SK-N-SH (cell line): Measurements from ENCODE around the gene UBXN6. TPM values are rescaled to one million over a fixed set of nuclear protein-coding genes. Genes with fewer than 3 reads are reported as not detected.

Source experiments
- CTCF ChIA-PET: fragments of 300-600, 350-600 bp; formaldehyde crosslinking; extraction: SDS; loops from one replicate; lab custom pipeline; 2021; lab: Yijun Ruan, JAX
- POLR2A ChIA-PET: fragments of 350-600 bp; sonication (Branson Sonifier 250); formaldehyde crosslinking; extraction: SDS; loops from one replicate; lab custom pipeline; 2020; ENCODE audit warnings: antibody characterized with exemption, inconsistent platforms; lab: Yijun Ruan, JAX
- DNase-seq: peaks from one replicate; pipeline ENCODE4 v3.0.0; 2012
- H2AFZ ChIP-seq: fragments of 200-600 bp; sonication (generic); 2 replicates; pipeline ENCODE4 v1.8.1; 2016; ENCODE audit warnings: antibody characterized with exemption, mild to moderate bottlenecking, low read depth
- H3F3A ChIP-seq: fragments of 200-600 bp; sonication (generic); replicated peaks from 2 replicates; pipeline ENCODE3; 2016; ENCODE audit warnings: antibody characterized with exemption, mild to moderate bottlenecking; ENCODE audit not compliant: insufficient read depth
- H3K27ac ChIP-seq, 2 experiments: fragments of 200-500 bp in 1 of 2; fragments of 200-600 bp in 1 of 2; sonication (Bioruptor generic) in 1 of 2; sonication (generic), shearing (Covaris generic) in 1 of 2; 2 replicates each; pipeline versions ENCODE4 v1.5.1 to v1.6.1; 2014 to 2016; ENCODE audit warnings: low read depth in 2 of 2, inconsistent platforms in 1 of 2, low read length in 1 of 2, mild to moderate bottlenecking in 1 of 2, mixed read lengths in 1 of 2
- H3K27me3 ChIP-seq: fragments of 200-600 bp; sonication (generic), shearing (Covaris generic); 2 replicates; pipeline ENCODE4 v1.6.1; 2016; ENCODE audit warnings: mixed run types; ENCODE audit not compliant: insufficient read depth
- H3K36me3 ChIP-seq, 2 experiments: fragments of 200-500 bp in 1 of 2; fragments of 200-600 bp in 1 of 2; sonication (Bioruptor generic) in 1 of 2; sonication (generic) in 1 of 2; replicated peaks in 1 of 2; 2 replicates each; pipeline versions ENCODE3 to v1.5.1; 2014 to 2016; ENCODE audit warnings: low read length in 1 of 2, mild to moderate bottlenecking in 1 of 2; ENCODE audit not compliant: insufficient read depth in 2 of 2, control insufficient read depth in 1 of 2
- H3K4me1 ChIP-seq, 2 experiments: fragments of 200-500 bp in 1 of 2; fragments of 200-600 bp in 1 of 2; sonication (Bioruptor generic) in 1 of 2; sonication (generic), shearing (Covaris generic) in 1 of 2; 2 replicates each; pipeline versions ENCODE4 v1.5.1 to v1.6.1; 2014 to 2016; ENCODE audit warnings: low read depth in 1 of 2, low read length in 1 of 2, mixed run types in 1 of 2; ENCODE audit not compliant: insufficient read depth in 2 of 2, control insufficient read depth in 1 of 2
- H3K4me2 ChIP-seq: fragments of 200-600 bp; sonication (generic), shearing (Covaris generic); 2 replicates; pipeline ENCODE4 v1.6.1; 2017; ENCODE audit warnings: mixed run types
- H3K4me3 ChIP-seq, 2 experiments: fragments of 200-500 bp in 1 of 2; fragments of 200-600 bp in 1 of 2; sonication (Bioruptor generic) in 1 of 2; sonication (generic), shearing (Covaris generic) in 1 of 2; 2 replicates each; pipeline versions ENCODE4 v1.5.1 to v1.8.1; 2014 to 2016; ENCODE audit warnings: low read depth in 2 of 2, inconsistent platforms in 1 of 2, low read length in 1 of 2, mild to moderate bottlenecking in 1 of 2, mixed read lengths in 1 of 2, moderate library complexity in 1 of 2
- H3K79me2 ChIP-seq: fragments of 200-600 bp; sonication (generic); 2 replicates; pipeline ENCODE4 v1.8.1; 2017; ENCODE audit warnings: mild to moderate bottlenecking; ENCODE audit not compliant: insufficient read depth
- H3K9ac ChIP-seq: fragments of 200-600 bp; sonication (generic); 2 replicates; pipeline ENCODE4 v1.6.1; 2017; ENCODE audit warnings: mixed run types
- H3K9me2 ChIP-seq: fragments of 200-600 bp; sonication (generic); 2 replicates; pipeline ENCODE4 v1.6.1; 2017; ENCODE audit warnings: mixed run types
- H3K9me3 ChIP-seq: fragments of 200-600 bp; sonication (generic); 2 replicates; pipeline ENCODE4 v1.6.1; 2017; ENCODE audit warnings: mixed run types, mild to moderate bottlenecking, moderate library complexity
- H4K20me1 ChIP-seq: fragments of 200-600 bp; sonication (generic); 2 replicates; pipeline ENCODE4 v1.6.1; 2017; ENCODE audit warnings: mild to moderate bottlenecking, mixed run types; ENCODE audit not compliant: insufficient read depth
- CHD2 ChIP-seq: fragments of 150-350 bp; IDR thresholded peaks from 2 replicates; pipeline ENCODE4 v1.6.1; 2018; ENCODE audit warnings: low read length; ENCODE audit not compliant: partially characterized antibody
- ELF1 ChIP-seq: IDR thresholded peaks from 2 replicates; pipeline ENCODE4 v1.4.0; 2012
- EZH2phosphoT487 ChIP-seq: fragments of 200-600 bp; sonication (generic); IDR thresholded peaks from 2 replicates; pipeline ENCODE4 v1.6.1; 2017; ENCODE audit warnings: low read depth, mixed run types, mild to moderate bottlenecking, antibody characterized with exemption, moderate library complexity, borderline replicate concordance
- FOXJ3 ChIP-seq: sonication (generic); formaldehyde crosslinking; IDR thresholded peaks from 2 replicates; pipeline ENCODE4 v1.5.1; 2020; ENCODE audit warnings: mild to moderate bottlenecking, missing genetic modification reagents
- MEF2A ChIP-seq: IDR thresholded peaks from 2 replicates; pipeline ENCODE4 v1.4.0; 2012; ENCODE audit warnings: low read depth, borderline replicate concordance
- NRF1 ChIP-seq: IDR thresholded peaks from 2 replicates; pipeline ENCODE4 v1.6.1; 2012; ENCODE audit warnings: low read depth, mild to moderate bottlenecking, low read length
- RFX5 ChIP-seq: IDR thresholded peaks from 2 replicates; pipeline ENCODE4 v1.6.1; 2012; ENCODE audit warnings: mild to moderate bottlenecking, improper control_type of control experiment, low read length
- SMC3 ChIP-seq: IDR thresholded peaks from 2 replicates; pipeline ENCODE4 v1.6.1; 2012; ENCODE audit warnings: low read depth, low read length, improper control_type of control experiment
- TAF1 ChIP-seq: IDR thresholded peaks from 2 replicates; pipeline ENCODE4 v1.6.1; 2012; ENCODE audit warnings: low read depth, mild to moderate bottlenecking, low read length, moderate library complexity, borderline replicate concordance
- TCF12 ChIP-seq: IDR thresholded peaks from 2 replicates; pipeline ENCODE4 v1.4.0; 2012
- WGBS: methylation state at CpG from one replicate; pipeline ENCODE4 v1.1.6; 2017; ENCODE audit warnings: low lambda C conversion rate; 5-methylcytosine and 5-hydroxymethylcytosine counted together
- polyA plus RNA-seq, 3 experiments: library from polyadenylated mRNA; depleted of rRNA; stranded (reverse); fragments of >200 nt; gene quantifications; 2 replicates each; pipeline ENCODE4 v1.2.3, GENCODE V29; 2012
- TF ChIP-seq, protein P1 (sequence below): IDR thresholded peaks from 2 replicates; pipeline ENCODE4 v1.4.0; 2012; ENCODE audit warnings: low read depth
- TF ChIP-seq, protein P2 (sequence below): fragments of 150-350 bp; IDR thresholded peaks from 2 replicates; pipeline ENCODE4 v1.6.1; 2016; ENCODE audit warnings: mild to moderate bottlenecking, low read depth, low read length
- TF ChIP-seq, protein P3 (sequence below): IDR thresholded peaks from 2 replicates; pipeline ENCODE4 v1.6.1; 2012; ENCODE audit warnings: mild to moderate bottlenecking, low read depth, low read length, moderate library complexity
- TF ChIP-seq, protein P4 (sequence below): fragments of 150-350 bp; IDR thresholded peaks from 2 replicates; pipeline ENCODE4 v1.6.1; 2017; ENCODE audit warnings: antibody characterized with exemption, low read length, low read depth, borderline replicate concordance
- TF ChIP-seq, protein P5 (sequence below): IDR thresholded peaks from 2 replicates; pipeline ENCODE4 v1.4.0; 2012; ENCODE audit warnings: low read depth, borderline replicate concordance
- TF ChIP-seq, protein P6 (sequence below): fragments of 200-600 bp; sonication (generic); IDR thresholded peaks from 2 replicates; pipeline ENCODE4 v1.6.1; 2017; ENCODE audit warnings: antibody characterized with exemption, mild to moderate bottlenecking, moderate library complexity

UBXN6 gene
- polyA plus RNA-seq, 1 of the 3 experiments (the other 2 are of a cell fraction) = 110 TPM

DNA sequence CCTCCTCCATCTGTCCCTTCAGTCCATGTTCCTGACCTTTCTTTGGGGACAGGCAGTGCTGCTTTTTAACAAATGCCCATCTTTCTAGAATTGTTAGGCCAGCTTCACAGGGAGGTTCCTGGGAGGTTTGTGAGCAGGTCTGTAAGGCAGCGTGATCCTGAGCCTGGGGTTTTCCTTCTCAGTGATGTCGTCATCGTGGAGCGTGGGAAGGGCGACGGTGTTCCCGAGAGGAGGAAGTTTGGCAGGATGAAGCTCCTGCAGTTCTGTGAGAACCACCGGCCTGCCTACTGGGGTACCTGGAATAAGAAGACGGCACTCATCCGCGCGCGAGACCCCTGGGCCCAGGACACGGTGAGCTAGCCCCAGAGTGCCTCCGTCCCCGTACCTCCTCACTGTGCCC lies 28.3 kb downstream of the UBXN6 start:
- Histone ChIP-seq H3K4me2 (no peak overlapping the region), H3K27ac (no peak overlapping the region), H3K36me3 (peaks cover 0 to 28% of the 10 kb centered on the region in 2 experiments), H3K79me2 (no peaks in the 10 kb centered on the region), H3K27me3 (no peaks in the 10 kb centered on the region), H4K20me1 (no peaks in the 10 kb centered on the region), H2AFZ (no peak overlapping the region), H3F3A (peaks cover 4% of the 10 kb centered on the region), H3K9ac (no peak overlapping the region), H3K9me2 (no peaks in the 10 kb centered on the region), H3K9me3 (no peaks in the 10 kb centered on the region), H3K4me1 (no peaks in the 10 kb centered on the region), H3K4me3 (no peak overlapping the region)
- CTCF ChIA-PET = interaction anchor here (1.6 kb wide), 1 partner anchor 29 kb away, joined by 4 read pairs; the partner anchor contains the start of gene SH3GL1
- 96% methylated on average over 16 of the region's 16 CpGs for WGBS
- no peak for DNase-seq
- POLR2A ChIA-PET = interaction anchor here (0.6 kb wide), 1 partner anchor 151 kb away, joined by 3 read pairs; no protein-coding TSS in a partner anchor
- TF ChIP-seq FOXJ3 = no peak
- TF ChIP-seq RFX5 = no peak
- TF ChIP-seq, protein P1, sequence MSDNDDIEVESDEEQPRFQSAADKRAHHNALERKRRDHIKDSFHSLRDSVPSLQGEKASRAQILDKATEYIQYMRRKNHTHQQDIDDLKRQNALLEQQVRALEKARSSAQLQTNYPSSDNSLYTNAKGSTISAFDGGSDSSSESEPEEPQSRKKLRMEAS = no peak
- TF ChIP-seq, protein P2, sequence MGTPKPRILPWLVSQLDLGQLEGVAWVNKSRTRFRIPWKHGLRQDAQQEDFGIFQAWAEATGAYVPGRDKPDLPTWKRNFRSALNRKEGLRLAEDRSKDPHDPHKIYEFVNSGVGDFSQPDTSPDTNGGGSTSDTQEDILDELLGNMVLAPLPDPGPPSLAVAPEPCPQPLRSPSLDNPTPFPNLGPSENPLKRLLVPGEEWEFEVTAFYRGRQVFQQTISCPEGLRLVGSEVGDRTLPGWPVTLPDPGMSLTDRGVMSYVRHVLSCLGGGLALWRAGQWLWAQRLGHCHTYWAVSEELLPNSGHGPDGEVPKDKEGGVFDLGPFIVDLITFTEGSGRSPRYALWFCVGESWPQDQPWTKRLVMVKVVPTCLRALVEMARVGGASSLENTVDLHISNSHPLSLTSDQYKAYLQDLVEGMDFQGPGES = no peak
- no peak for TF ChIP-seq TAF1
- no peak for TF ChIP-seq ELF1
- TF ChIP-seq SMC3 = no peak
- TF ChIP-seq, protein P3, sequence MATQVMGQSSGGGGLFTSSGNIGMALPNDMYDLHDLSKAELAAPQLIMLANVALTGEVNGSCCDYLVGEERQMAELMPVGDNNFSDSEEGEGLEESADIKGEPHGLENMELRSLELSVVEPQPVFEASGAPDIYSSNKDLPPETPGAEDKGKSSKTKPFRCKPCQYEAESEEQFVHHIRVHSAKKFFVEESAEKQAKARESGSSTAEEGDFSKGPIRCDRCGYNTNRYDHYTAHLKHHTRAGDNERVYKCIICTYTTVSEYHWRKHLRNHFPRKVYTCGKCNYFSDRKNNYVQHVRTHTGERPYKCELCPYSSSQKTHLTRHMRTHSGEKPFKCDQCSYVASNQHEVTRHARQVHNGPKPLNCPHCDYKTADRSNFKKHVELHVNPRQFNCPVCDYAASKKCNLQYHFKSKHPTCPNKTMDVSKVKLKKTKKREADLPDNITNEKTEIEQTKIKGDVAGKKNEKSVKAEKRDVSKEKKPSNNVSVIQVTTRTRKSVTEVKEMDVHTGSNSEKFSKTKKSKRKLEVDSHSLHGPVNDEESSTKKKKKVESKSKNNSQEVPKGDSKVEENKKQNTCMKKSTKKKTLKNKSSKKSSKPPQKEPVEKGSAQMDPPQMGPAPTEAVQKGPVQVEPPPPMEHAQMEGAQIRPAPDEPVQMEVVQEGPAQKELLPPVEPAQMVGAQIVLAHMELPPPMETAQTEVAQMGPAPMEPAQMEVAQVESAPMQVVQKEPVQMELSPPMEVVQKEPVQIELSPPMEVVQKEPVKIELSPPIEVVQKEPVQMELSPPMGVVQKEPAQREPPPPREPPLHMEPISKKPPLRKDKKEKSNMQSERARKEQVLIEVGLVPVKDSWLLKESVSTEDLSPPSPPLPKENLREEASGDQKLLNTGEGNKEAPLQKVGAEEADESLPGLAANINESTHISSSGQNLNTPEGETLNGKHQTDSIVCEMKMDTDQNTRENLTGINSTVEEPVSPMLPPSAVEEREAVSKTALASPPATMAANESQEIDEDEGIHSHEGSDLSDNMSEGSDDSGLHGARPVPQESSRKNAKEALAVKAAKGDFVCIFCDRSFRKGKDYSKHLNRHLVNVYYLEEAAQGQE = no peak
- no peak for TF ChIP-seq MEF2A
- TF ChIP-seq, protein P4, sequence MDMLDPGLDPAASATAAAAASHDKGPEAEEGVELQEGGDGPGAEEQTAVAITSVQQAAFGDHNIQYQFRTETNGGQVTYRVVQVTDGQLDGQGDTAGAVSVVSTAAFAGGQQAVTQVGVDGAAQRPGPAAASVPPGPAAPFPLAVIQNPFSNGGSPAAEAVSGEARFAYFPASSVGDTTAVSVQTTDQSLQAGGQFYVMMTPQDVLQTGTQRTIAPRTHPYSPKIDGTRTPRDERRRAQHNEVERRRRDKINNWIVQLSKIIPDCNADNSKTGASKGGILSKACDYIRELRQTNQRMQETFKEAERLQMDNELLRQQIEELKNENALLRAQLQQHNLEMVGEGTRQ = no peak
- TF ChIP-seq, protein P5, sequence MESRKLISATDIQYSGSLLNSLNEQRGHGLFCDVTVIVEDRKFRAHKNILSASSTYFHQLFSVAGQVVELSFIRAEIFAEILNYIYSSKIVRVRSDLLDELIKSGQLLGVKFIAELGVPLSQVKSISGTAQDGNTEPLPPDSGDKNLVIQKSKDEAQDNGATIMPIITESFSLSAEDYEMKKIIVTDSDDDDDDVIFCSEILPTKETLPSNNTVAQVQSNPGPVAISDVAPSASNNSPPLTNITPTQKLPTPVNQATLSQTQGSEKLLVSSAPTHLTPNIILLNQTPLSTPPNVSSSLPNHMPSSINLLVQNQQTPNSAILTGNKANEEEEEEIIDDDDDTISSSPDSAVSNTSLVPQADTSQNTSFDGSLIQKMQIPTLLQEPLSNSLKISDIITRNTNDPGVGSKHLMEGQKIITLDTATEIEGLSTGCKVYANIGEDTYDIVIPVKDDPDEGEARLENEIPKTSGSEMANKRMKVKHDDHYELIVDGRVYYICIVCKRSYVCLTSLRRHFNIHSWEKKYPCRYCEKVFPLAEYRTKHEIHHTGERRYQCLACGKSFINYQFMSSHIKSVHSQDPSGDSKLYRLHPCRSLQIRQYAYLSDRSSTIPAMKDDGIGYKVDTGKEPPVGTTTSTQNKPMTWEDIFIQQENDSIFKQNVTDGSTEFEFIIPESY = no peak
- TF ChIP-seq CHD2 = no peak
- TF ChIP-seq, protein P6, sequence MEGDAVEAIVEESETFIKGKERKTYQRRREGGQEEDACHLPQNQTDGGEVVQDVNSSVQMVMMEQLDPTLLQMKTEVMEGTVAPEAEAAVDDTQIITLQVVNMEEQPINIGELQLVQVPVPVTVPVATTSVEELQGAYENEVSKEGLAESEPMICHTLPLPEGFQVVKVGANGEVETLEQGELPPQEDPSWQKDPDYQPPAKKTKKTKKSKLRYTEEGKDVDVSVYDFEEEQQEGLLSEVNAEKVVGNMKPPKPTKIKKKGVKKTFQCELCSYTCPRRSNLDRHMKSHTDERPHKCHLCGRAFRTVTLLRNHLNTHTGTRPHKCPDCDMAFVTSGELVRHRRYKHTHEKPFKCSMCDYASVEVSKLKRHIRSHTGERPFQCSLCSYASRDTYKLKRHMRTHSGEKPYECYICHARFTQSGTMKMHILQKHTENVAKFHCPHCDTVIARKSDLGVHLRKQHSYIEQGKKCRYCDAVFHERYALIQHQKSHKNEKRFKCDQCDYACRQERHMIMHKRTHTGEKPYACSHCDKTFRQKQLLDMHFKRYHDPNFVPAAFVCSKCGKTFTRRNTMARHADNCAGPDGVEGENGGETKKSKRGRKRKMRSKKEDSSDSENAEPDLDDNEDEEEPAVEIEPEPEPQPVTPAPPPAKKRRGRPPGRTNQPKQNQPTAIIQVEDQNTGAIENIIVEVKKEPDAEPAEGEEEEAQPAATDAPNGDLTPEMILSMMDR = no peak
- no peak for TF ChIP-seq EZH2phosphoT487
- TF ChIP-seq NRF1 = no peak
- TF ChIP-seq TCF12 = no peak
